Fibroblast of the aortic adventitia (primary cell): ENCODE data around the gene SELENOV. TPM values are rescaled to one million over a fixed set of nuclear protein-coding genes. Genes with fewer than 3 reads are reported as not detected.
A peak's percentile ranks its signal among the peaks of the same experiment; 100 is the strongest.
"Not testable (repeated sequence)": the region's sequence is repeated elsewhere in the genome, so short reads cannot be mapped to it uniquely, and the experiment has no call there.

Experiments
- DNase-seq: peaks from one replicate; pipeline ENCODE4 v3.0.0-alpha.2; 2010; ENCODE audit warnings: low read depth
- H3K4me3 ChIP-seq: 2 replicates; pipeline ENCODE4 v1.5.1; 2011; ENCODE audit warnings: low read depth, mild to moderate bottlenecking, control low read depth, low read length, moderate library complexity
- total RNA-seq: library from RNA; depleted of rRNA; stranded (reverse); fragments of >200 nt; gene quantifications from 2 replicates; pipeline ENCODE4 v1.2.3, GENCODE V29; 2012; ENCODE audit warnings: low replicate concordance
- TF ChIP-seq, protein P1 (sequence below): IDR thresholded peaks from 2 replicates; pipeline ENCODE4 v1.5.1; 2011; ENCODE audit warnings: mild to moderate bottlenecking, low read length, control low read depth, inconsistent platforms; ENCODE audit not compliant: insufficient read depth

Gene SELENOV
- total RNA-seq, 1 donor = not detected

- H3K4me3 ChIP-seq = no peak overlapping the region
- TF ChIP-seq, protein P1, sequence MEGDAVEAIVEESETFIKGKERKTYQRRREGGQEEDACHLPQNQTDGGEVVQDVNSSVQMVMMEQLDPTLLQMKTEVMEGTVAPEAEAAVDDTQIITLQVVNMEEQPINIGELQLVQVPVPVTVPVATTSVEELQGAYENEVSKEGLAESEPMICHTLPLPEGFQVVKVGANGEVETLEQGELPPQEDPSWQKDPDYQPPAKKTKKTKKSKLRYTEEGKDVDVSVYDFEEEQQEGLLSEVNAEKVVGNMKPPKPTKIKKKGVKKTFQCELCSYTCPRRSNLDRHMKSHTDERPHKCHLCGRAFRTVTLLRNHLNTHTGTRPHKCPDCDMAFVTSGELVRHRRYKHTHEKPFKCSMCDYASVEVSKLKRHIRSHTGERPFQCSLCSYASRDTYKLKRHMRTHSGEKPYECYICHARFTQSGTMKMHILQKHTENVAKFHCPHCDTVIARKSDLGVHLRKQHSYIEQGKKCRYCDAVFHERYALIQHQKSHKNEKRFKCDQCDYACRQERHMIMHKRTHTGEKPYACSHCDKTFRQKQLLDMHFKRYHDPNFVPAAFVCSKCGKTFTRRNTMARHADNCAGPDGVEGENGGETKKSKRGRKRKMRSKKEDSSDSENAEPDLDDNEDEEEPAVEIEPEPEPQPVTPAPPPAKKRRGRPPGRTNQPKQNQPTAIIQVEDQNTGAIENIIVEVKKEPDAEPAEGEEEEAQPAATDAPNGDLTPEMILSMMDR = no peak
- no peak for DNase-seq
These were observed 43.0 kb upstream of the SELENOV start for GRCh38 chr19:39471756-39472536.

DNA sequence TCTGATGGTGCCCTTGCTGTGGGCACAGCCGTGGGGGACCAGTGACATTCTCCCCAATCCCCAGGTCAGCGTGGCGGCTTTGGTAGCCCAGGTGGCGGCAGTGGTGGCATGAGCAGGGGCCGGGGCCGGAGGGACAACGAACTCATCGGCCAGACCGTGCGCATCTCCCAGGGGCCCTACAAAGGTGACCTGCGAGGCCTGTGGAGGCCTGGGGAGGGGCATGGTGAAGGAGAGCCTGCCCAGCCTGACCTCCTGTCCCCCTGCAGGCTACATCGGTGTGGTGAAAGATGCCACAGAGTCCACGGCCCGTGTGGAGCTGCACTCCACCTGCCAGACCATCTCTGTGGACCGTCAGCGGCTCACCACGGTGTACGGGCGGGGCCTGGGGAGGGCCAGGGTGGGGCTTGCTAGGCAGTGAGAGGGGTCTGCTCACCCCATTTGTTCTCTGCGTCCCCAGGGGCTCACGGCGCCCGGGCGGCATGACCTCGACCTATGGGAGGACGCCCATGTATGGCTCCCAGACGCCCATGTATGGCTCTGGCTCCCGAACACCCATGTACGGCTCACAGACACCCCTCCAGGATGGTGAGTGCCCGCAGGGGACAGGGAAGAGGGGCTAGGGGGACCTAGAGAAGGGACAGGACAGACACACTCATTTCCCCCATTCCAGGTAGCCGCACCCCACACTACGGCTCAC, 42.0 kb upstream of the SELENOV start:
- TF ChIP-seq, protein P1 = no peak
- no peak overlapping the region for H3K4me3 ChIP-seq
- no peak for DNase-seq

DNA sequence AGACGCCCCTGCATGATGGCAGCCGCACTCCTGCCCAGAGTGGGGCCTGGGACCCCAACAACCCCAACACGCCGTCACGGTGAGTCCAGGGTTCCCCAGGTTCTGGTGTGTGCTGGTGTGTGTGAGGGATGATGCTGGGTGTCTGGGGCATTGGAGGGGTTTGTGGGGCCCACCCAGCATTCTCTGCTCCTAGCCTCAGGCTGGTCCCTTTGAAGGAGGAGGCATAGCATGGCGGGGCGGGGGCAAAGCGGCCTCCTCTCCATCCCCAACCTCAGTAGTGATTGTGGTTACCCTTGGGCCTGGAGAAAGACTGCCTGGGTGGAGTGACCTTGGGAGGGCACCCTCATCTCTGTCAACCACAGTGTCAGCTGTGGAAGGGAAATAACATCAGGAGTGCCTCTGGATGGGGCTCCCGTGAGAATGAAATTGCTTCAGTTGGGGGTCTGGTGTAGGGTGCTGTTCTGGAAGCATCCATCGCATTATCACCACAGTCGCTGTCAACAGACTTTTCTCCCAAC, 41.4 kb upstream of the SELENOV start:
- no peak overlapping the region for H3K4me3 ChIP-seq
- no peak for DNase-seq
- TF ChIP-seq, protein P1 = no peak

DNA sequence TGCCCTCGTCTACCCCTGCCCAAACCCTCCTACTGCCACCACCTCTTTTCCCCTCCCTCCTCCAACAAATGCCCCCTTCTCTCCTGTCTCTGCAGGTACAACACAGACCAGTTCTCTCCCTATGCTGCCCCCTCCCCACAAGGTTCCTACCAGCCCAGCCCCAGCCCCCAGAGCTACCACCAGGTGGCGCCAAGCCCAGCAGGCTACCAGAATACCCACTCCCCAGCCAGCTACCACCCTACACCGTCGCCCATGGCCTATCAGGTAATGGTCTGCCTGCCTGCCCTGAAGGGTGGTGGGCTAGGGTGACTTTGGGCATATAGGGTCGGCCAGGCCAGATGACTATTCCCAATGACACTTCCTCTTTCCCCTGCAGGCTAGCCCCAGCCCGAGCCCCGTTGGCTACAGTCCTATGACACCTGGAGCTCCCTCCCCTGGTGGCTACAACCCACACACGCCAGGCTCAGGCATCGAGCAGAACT, 40.8 kb upstream of the SELENOV start:
- peak; percentile 28 for DNase-seq
- H3K4me3 ChIP-seq = no peak overlapping the region
- TF ChIP-seq, protein P1 = peak; percentile 87

GRCh38 chr19:39475748-39476147, 39.2 kb upstream of the SELENOV start:
- DNase-seq = no peak
- TF ChIP-seq, protein P1 = no peak
- H3K4me3 ChIP-seq = no peak overlapping the region

DNA sequence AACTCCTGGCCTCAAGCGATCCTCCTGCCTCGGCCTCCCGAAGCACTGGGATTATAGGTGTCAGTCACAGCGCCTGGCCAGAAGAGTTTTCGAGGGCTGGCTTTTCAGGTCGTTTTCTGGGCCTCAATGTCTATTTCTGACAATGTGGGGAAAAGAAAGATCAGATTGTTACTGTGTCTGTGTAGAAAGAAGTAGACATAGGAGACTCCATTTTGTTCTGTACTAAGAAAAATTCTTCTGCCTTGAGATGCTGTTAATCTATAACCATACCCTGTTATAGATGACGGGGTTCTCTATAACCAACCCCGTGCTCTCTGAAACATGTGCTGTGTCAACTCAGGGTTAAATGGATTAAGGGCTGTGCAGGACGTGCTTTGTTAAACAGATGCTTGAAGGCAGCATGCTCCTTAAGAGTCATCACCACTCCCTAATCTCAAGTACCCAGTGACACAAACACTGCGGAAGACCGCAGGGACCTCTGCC, 35.6 kb upstream of the SELENOV start:
- not testable (repeated sequence) for H3K4me3 ChIP-seq

DNA sequence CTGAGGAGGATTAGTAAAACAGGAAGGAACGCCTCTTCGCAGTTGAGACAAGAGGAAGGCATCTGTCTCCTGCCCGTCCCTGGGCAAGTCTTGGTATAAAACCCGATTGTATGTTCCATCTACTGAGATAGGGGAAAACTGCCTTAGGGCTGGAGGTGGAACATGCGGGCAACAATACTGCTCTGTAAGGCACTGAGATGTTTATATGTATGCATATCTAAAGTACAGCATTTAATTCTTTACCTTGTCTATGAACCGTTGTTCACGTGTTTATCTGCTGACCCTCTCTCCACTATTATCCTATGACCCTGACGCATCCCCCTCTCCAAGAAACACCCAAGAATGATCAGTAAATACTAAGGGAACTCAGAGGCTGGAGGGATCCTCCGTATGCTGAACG, 35.0 kb upstream of the SELENOV start:
- TF ChIP-seq, protein P1 = no peak
- no peak overlapping the region for H3K4me3 ChIP-seq
- no peak for DNase-seq

More for the DNA sequence above, 35.6 kb upstream of the SELENOV start:
- DNase-seq = not testable (repeated sequence)
